Astrocyte (in vitro differentiated cells and primary cell): ENCODE data around the gene KCNG1. TPM values are rescaled to one million over a fixed set of nuclear protein-coding genes. Genes with fewer than 3 reads are reported as not detected.

Source experiments
- DNase-seq: peaks from one replicate; pipeline ENCODE4 v3.0.0-alpha.2; 2010; ENCODE audit warnings: low read depth
- FAIRE-seq: peaks from 2 replicates; lab custom pipeline; 2011; peaks lifted over from hg19 to GRCh38; lab: Jason Lieb, UNC
- H2AFZ ChIP-seq: 2 replicates; pipeline ENCODE4 v1.6.0; 2012; ENCODE audit warnings: low read depth, low read length, inconsistent platforms
- H3K27ac ChIP-seq: 2 replicates; pipeline ENCODE4 v1.5.1; 2011; ENCODE audit warnings: low read depth, low read length, inconsistent platforms
- H3K27me3 ChIP-seq: 2 replicates; pipeline ENCODE4 v1.6.0; 2011; ENCODE audit warnings: low read length, inconsistent platforms; ENCODE audit not compliant: insufficient read depth
- H3K36me3 ChIP-seq: 2 replicates; pipeline ENCODE4 v1.5.1; 2011; ENCODE audit warnings: low read length, inconsistent platforms; ENCODE audit not compliant: insufficient read depth
- H3K4me1 ChIP-seq: 2 replicates; pipeline ENCODE4 v1.5.1; 2011; ENCODE audit warnings: low read length, inconsistent platforms; ENCODE audit not compliant: insufficient read depth
- H3K4me2 ChIP-seq: 2 replicates; pipeline ENCODE4 v1.6.0; 2012; ENCODE audit warnings: low read length, inconsistent platforms
- H3K4me3 ChIP-seq: 2 replicates; pipeline ENCODE4 v1.5.1; 2011; ENCODE audit warnings: low read depth, mild to moderate bottlenecking, low read length, inconsistent platforms; ENCODE audit not compliant: insufficient read depth
- H3K79me2 ChIP-seq: 2 replicates; pipeline ENCODE4 v1.6.0; 2012; ENCODE audit warnings: mild to moderate bottlenecking, low read length, inconsistent platforms; ENCODE audit not compliant: insufficient read depth
- H3K9ac ChIP-seq: 2 replicates; pipeline ENCODE4 v1.6.0; 2012; ENCODE audit warnings: mild to moderate bottlenecking, low read length, inconsistent platforms
- H3K9me3 ChIP-seq: 2 replicates; pipeline ENCODE4 v1.5.1; 2012; ENCODE audit warnings: low read depth, mild to moderate bottlenecking, low read length, inconsistent platforms; ENCODE audit not compliant: insufficient read depth
- H4K20me1 ChIP-seq: 2 replicates; pipeline ENCODE4 v1.6.0; 2012; ENCODE audit warnings: low read length, inconsistent platforms; ENCODE audit not compliant: insufficient read depth
- H3K27ac Mint-ChIP-seq: one replicate; pipeline ENCODE4 v1.8.0; 2021; ENCODE audit warnings: mild to moderate bottlenecking, mixed read lengths; ENCODE audit not compliant: unreplicated experiment
- H3K27me3 Mint-ChIP-seq: one replicate; pipeline ENCODE4 v1.8.0; 2021; ENCODE audit warnings: low read depth, mixed read lengths; ENCODE audit not compliant: unreplicated experiment
- H3K36me3 Mint-ChIP-seq: one replicate; pipeline ENCODE4 v1.8.0; 2021; ENCODE audit warnings: low read depth, mixed read lengths; ENCODE audit not compliant: unreplicated experiment
- H3K4me1 Mint-ChIP-seq: one replicate; pipeline ENCODE4 v1.8.0; 2021; ENCODE audit warnings: low read depth, mixed read lengths; ENCODE audit not compliant: unreplicated experiment
- H3K4me3 Mint-ChIP-seq: one replicate; pipeline ENCODE4 v1.8.0; 2021; ENCODE audit warnings: mild to moderate bottlenecking, moderate library complexity, mixed read lengths; ENCODE audit not compliant: unreplicated experiment
- H3K9me3 Mint-ChIP-seq: one replicate; pipeline ENCODE4 v1.8.0; 2021; ENCODE audit warnings: mild to moderate bottlenecking, mixed read lengths; ENCODE audit not compliant: unreplicated experiment
- CTCF ChIP-seq: IDR thresholded peaks from 2 replicates; pipeline ENCODE4 v1.5.1; 2011; ENCODE audit warnings: low read depth, mild to moderate bottlenecking, inconsistent platforms, low read length, moderate library complexity; ENCODE audit not compliant: insufficient read depth
- EZH2 ChIP-seq: IDR thresholded peaks from 2 replicates; pipeline ENCODE4 v1.6.1; 2012; ENCODE audit warnings: mild to moderate bottlenecking, low read length, inconsistent platforms; ENCODE audit not compliant: insufficient read depth
- total RNA-seq: library from RNA; stranded (reverse); gene quantifications from 2 replicates; pipeline ENCODE4 v1.2.1, GENCODE V29; 2021

KCNG1 gene
- total RNA-seq, 1 donor from 2014 or later, result 45.9 TPM

- no peak overlapping the region for H3K27ac Mint-ChIP-seq
- Histone ChIP-seq H3K4me1 (no peaks in the 10 kb centered on the region), H2AFZ (no peak overlapping the region)
These were observed 44.9 kb upstream of the KCNG1 start for GRCh38 chr20:51067792-51068191.

GRCh38 chr20:51065615-51066014 is 42.7 kb upstream of the KCNG1 start:
- H3K9me3 Mint-ChIP-seq, result peaks cover 8% of the 10 kb centered on the region
- Histone ChIP-seq H3K9me3 (no peaks in the 10 kb centered on the region), H3K4me2 (no peak overlapping the region), H3K4me1 (peaks cover under 1% of the 10 kb centered on the region), H3K27ac (no peak overlapping the region), H3K9ac (no peak overlapping the region), H3K27me3 (peaks cover 6% of the 10 kb centered on the region), H2AFZ (no peak overlapping the region), H4K20me1 (no peaks in the 10 kb centered on the region), H3K36me3 (no peaks in the 10 kb centered on the region), H3K4me3 (no peak overlapping the region), H3K79me2 (no peaks in the 10 kb centered on the region)
- no peak for FAIRE-seq
- no peak overlapping the region for H3K4me3 Mint-ChIP-seq
- H3K27ac Mint-ChIP-seq, result no peak overlapping the region
- H3K36me3 Mint-ChIP-seq, result no peaks in the 10 kb centered on the region
- TF ChIP-seq CTCF, result no peak
- TF ChIP-seq EZH2, result no peak
- no peak for DNase-seq
- H3K4me1 Mint-ChIP-seq, result peaks cover 10% of the 10 kb centered on the region
- peaks cover 33% of the 10 kb centered on the region for H3K27me3 Mint-ChIP-seq

More at GRCh38 chr20:51067792-51068191, 44.9 kb upstream of the KCNG1 start:
- FAIRE-seq (no peak), DNase-seq (no peak)
- Mint-ChIP-seq H3K27me3 (peaks cover 46% of the 10 kb centered on the region), H3K9me3 (peaks cover 4% of the 10 kb centered on the region), H3K36me3 (no peaks in the 10 kb centered on the region), H3K4me3 (no peak overlapping the region), H3K4me1 (peaks cover 9% of the 10 kb centered on the region)
- Histone ChIP-seq H3K9me3 (peaks cover 2% of the 10 kb centered on the region), H3K36me3 (no peaks in the 10 kb centered on the region), H3K27ac (no peak overlapping the region), H3K27me3 (peaks cover 21% of the 10 kb centered on the region), H3K4me3 (no peak overlapping the region), H3K79me2 (no peaks in the 10 kb centered on the region), H3K4me2 (no peak overlapping the region), H3K9ac (no peak overlapping the region), H4K20me1 (no peaks in the 10 kb centered on the region)
- TF ChIP-seq EZH2 (no peak), CTCF (no peak)

- TF ChIP-seq EZH2, result no peak
- TF ChIP-seq CTCF, result no peak
- Mint-ChIP-seq H3K27ac (no peak overlapping the region), H3K4me1 (peaks cover 19% of the 10 kb centered on the region), H3K4me3 (no peak overlapping the region), H3K9me3 (peaks cover 10% of the 10 kb centered on the region), H3K27me3 (peaks cover 37% of the 10 kb centered on the region), H3K36me3 (no peaks in the 10 kb centered on the region)
- H4K20me1 ChIP-seq, result no peaks in the 10 kb centered on the region
- no peaks in the 10 kb centered on the region for H3K36me3 ChIP-seq
- no peak overlapping the region for H3K4me3 ChIP-seq
- no peaks in the 10 kb centered on the region for H3K79me2 ChIP-seq
- no peak for DNase-seq
- H3K4me2 ChIP-seq, result no peak overlapping the region
- H3K4me1 ChIP-seq, result peaks cover 14% of the 10 kb centered on the region
- no peak for FAIRE-seq
- H3K27me3 ChIP-seq, result peaks cover 6% of the 10 kb centered on the region
- H3K27ac ChIP-seq, result no peak overlapping the region
- H3K9me3 ChIP-seq, result no peaks in the 10 kb centered on the region
- H2AFZ ChIP-seq, result no peak overlapping the region
- no peak overlapping the region for H3K9ac ChIP-seq
These were observed 41.2 kb upstream of the KCNG1 start for GRCh38 chr20:51064137-51064536.
